ENCODE results near the gene DCUN1D1. TPM values are rescaled to one million over a fixed set of nuclear protein-coding genes. Genes with fewer than 3 reads are reported as not detected.

The DCUN1D1 gene
- total RNA-seq, 3 donors from 2014 or later: 43.1 to 49.8 (median 45.8) TPM

- peaks cover 7% of the 10 kb centered on the region for H3K36me3 Mint-ChIP-seq (ENCODE audit: insufficient read depth)
- peaks cover 33% of the 10 kb centered on the region for H3K4me1 Mint-ChIP-seq (ENCODE audit: low read depth)
- ATAC-seq: no peak
- H3K27me3 Mint-ChIP-seq (ENCODE audit: low read depth): no peaks in the 10 kb centered on the region
- H3K4me3 Mint-ChIP-seq: no peak overlapping the region
- no peak for DNase-seq
- peaks cover 10% of the 10 kb centered on the region for H3K9me3 Mint-ChIP-seq
Observed at GRCh38 chr3:182936239-182936917, 44.0 kb downstream of the DCUN1D1 start.

GRCh38 chr3:182935803-182936202, 44.5 kb downstream of the DCUN1D1 start:
- no peak for DNase-seq
- peaks cover 10% of the 10 kb centered on the region for H3K9me3 Mint-ChIP-seq
- H3K4me3 Mint-ChIP-seq: no peak overlapping the region
- H3K36me3 Mint-ChIP-seq (ENCODE audit: insufficient read depth): peaks cover 7% of the 10 kb centered on the region
- H3K27me3 Mint-ChIP-seq (ENCODE audit: low read depth): no peaks in the 10 kb centered on the region
- H3K4me1 Mint-ChIP-seq (ENCODE audit: low read depth): peaks cover 33% of the 10 kb centered on the region
- ATAC-seq: no peak

GRCh38 chr3:182925944-182926337, 54.4 kb downstream of the DCUN1D1 start:
- H3K36me3 Mint-ChIP-seq (ENCODE audit: insufficient read depth): peaks cover 21% of the 10 kb centered on the region
- H3K9me3 Mint-ChIP-seq: no peaks in the 10 kb centered on the region
- no peak overlapping the region for H3K4me3 Mint-ChIP-seq
- H3K4me1 Mint-ChIP-seq (ENCODE audit: low read depth): peaks cover 4% of the 10 kb centered on the region
- no peak for ATAC-seq
- no peaks in the 10 kb centered on the region for H3K27me3 Mint-ChIP-seq (ENCODE audit: low read depth)
- no peak for DNase-seq

- Mint-ChIP-seq H3K27me3 (ENCODE audit: low read depth) (no peaks in the 10 kb centered on the region), H3K9me3 (no peaks in the 10 kb centered on the region), H3K4me1 (ENCODE audit: low read depth) (peaks cover 4% of the 10 kb centered on the region), H3K4me3 (no peak overlapping the region), H3K36me3 (ENCODE audit: insufficient read depth) (peaks cover 21% of the 10 kb centered on the region)
- ATAC-seq: no peak
- no peak for DNase-seq
Observed at GRCh38 chr3:182925330-182925943, 54.9 kb downstream of the DCUN1D1 start.

GRCh38 chr3:182921665-182922355, 58.5 kb downstream of the DCUN1D1 start:
- H3K4me1 Mint-ChIP-seq (ENCODE audit: low read depth): no peaks in the 10 kb centered on the region
- no peaks in the 10 kb centered on the region for H3K9me3 Mint-ChIP-seq
- ATAC-seq (no peak), DNase-seq (no peak)
- no peak overlapping the region for H3K4me3 Mint-ChIP-seq
- H3K27me3 Mint-ChIP-seq (ENCODE audit: low read depth): no peaks in the 10 kb centered on the region
- H3K36me3 Mint-ChIP-seq (ENCODE audit: insufficient read depth): peaks cover 10% of the 10 kb centered on the region

- H3K9me3 Mint-ChIP-seq: no peaks in the 10 kb centered on the region
- no peaks in the 10 kb centered on the region for H3K27me3 Mint-ChIP-seq (ENCODE audit: low read depth)
- H3K4me1 Mint-ChIP-seq (ENCODE audit: low read depth): peaks cover under 1% of the 10 kb centered on the region
- ATAC-seq (no peak), DNase-seq (no peak)
- no peak overlapping the region for H3K4me3 Mint-ChIP-seq
- peaks cover 11% of the 10 kb centered on the region for H3K36me3 Mint-ChIP-seq (ENCODE audit: insufficient read depth)
Observed at GRCh38 chr3:182920515-182921084, 59.7 kb downstream of the DCUN1D1 start.

GRCh38 chr3:182919866-182920357, 60.4 kb downstream of the DCUN1D1 start:
- H3K36me3 Mint-ChIP-seq (ENCODE audit: insufficient read depth): peaks cover 8% of the 10 kb centered on the region
- ATAC-seq (no peak), DNase-seq (no peak)
- no peak overlapping the region for H3K4me3 Mint-ChIP-seq
- no peaks in the 10 kb centered on the region for H3K9me3 Mint-ChIP-seq
- peaks cover 6% of the 10 kb centered on the region for H3K4me1 Mint-ChIP-seq (ENCODE audit: low read depth)
- no peaks in the 10 kb centered on the region for H3K27me3 Mint-ChIP-seq (ENCODE audit: low read depth)

- DNase-seq (no peak), ATAC-seq (no peak)
- no peaks in the 10 kb centered on the region for H3K9me3 Mint-ChIP-seq
- H3K27me3 Mint-ChIP-seq (ENCODE audit: low read depth): no peaks in the 10 kb centered on the region
- H3K4me1 Mint-ChIP-seq (ENCODE audit: low read depth): peaks cover 30% of the 10 kb centered on the region
- H3K36me3 Mint-ChIP-seq (ENCODE audit: insufficient read depth): peaks cover 7% of the 10 kb centered on the region
- no peak overlapping the region for H3K4me3 Mint-ChIP-seq
Observed at GRCh38 chr3:182917134-182917533, 63.2 kb downstream of the DCUN1D1 start.

GRCh38 chr3:182914341-182914740, 66.0 kb downstream of the DCUN1D1 start:
- ATAC-seq: peak in 1 of 2 donors; percentile 14

GRCh38 chr3:182913889-182914288, 66.4 kb downstream of the DCUN1D1 start:
- ATAC-seq: peak; percentile 22 to 32
- no peak overlapping the region for H3K4me3 Mint-ChIP-seq
- DNase-seq: no peak
- H3K9me3 Mint-ChIP-seq: no peaks in the 10 kb centered on the region
- peaks cover 54% of the 10 kb centered on the region for H3K4me1 Mint-ChIP-seq (ENCODE audit: low read depth)
- H3K36me3 Mint-ChIP-seq (ENCODE audit: insufficient read depth): peaks cover 7% of the 10 kb centered on the region
- no peaks in the 10 kb centered on the region for H3K27me3 Mint-ChIP-seq (ENCODE audit: low read depth)

More at GRCh38 chr3:182914341-182914740, 66.0 kb downstream of the DCUN1D1 start:
- peaks cover 52% of the 10 kb centered on the region for H3K4me1 Mint-ChIP-seq (ENCODE audit: low read depth)
- H3K9me3 Mint-ChIP-seq: no peaks in the 10 kb centered on the region
- H3K4me3 Mint-ChIP-seq: no peak overlapping the region
- DNase-seq: no peak
- H3K36me3 Mint-ChIP-seq (ENCODE audit: insufficient read depth): peaks cover 7% of the 10 kb centered on the region
- H3K27me3 Mint-ChIP-seq (ENCODE audit: low read depth): no peaks in the 10 kb centered on the region

- ATAC-seq (no peak), DNase-seq (no peak)
- Mint-ChIP-seq H3K36me3 (ENCODE audit: insufficient read depth) (peaks cover 7% of the 10 kb centered on the region), H3K4me3 (no peak overlapping the region), H3K4me1 (ENCODE audit: low read depth) (peaks cover 54% of the 10 kb centered on the region), H3K27me3 (ENCODE audit: low read depth) (no peaks in the 10 kb centered on the region), H3K9me3 (no peaks in the 10 kb centered on the region)
Observed at GRCh38 chr3:182912474-182912873, 67.9 kb downstream of the DCUN1D1 start.

- Mint-ChIP-seq H3K36me3 (ENCODE audit: insufficient read depth) (peaks cover 7% of the 10 kb centered on the region), H3K4me1 (ENCODE audit: low read depth) (peaks cover 54% of the 10 kb centered on the region), H3K4me3 (no peak overlapping the region), H3K27me3 (ENCODE audit: low read depth) (no peaks in the 10 kb centered on the region), H3K9me3 (no peaks in the 10 kb centered on the region)
- DNase-seq (no peak), ATAC-seq (peak; percentile 16 to 26)
Observed at GRCh38 chr3:182911782-182912111, 68.6 kb downstream of the DCUN1D1 start.

- no peak for DNase-seq
- H3K4me3 Mint-ChIP-seq: no peak overlapping the region
- H3K36me3 Mint-ChIP-seq (ENCODE audit: insufficient read depth): peaks cover 7% of the 10 kb centered on the region
- ATAC-seq: peak; percentile 24 to 33
- H3K4me1 Mint-ChIP-seq (ENCODE audit: low read depth): peaks cover 54% of the 10 kb centered on the region
- no peaks in the 10 kb centered on the region for H3K27me3 Mint-ChIP-seq (ENCODE audit: low read depth)
- H3K9me3 Mint-ChIP-seq: no peaks in the 10 kb centered on the region
Observed at GRCh38 chr3:182910936-182911781, 69.2 kb downstream of the DCUN1D1 start.

Data from activated T-cell treated with anti-CD3 and anti-CD28 coated beads, Interleukin-2, amount 50 U/mL, for 4 hours (primary cell).